HG02588 (cell line): ENCODE results near the gene RNPS1.

Source experiments
- ATAC-seq: cut with Tn5 transposase; IDR thresholded peaks from one replicate; pipeline ENCODE4 v1.9.1; 2021; ENCODE audit warnings: mild to moderate bottlenecking, moderate library complexity; ENCODE audit not compliant: unreplicated experiment

RNPS1 gene

DNA sequence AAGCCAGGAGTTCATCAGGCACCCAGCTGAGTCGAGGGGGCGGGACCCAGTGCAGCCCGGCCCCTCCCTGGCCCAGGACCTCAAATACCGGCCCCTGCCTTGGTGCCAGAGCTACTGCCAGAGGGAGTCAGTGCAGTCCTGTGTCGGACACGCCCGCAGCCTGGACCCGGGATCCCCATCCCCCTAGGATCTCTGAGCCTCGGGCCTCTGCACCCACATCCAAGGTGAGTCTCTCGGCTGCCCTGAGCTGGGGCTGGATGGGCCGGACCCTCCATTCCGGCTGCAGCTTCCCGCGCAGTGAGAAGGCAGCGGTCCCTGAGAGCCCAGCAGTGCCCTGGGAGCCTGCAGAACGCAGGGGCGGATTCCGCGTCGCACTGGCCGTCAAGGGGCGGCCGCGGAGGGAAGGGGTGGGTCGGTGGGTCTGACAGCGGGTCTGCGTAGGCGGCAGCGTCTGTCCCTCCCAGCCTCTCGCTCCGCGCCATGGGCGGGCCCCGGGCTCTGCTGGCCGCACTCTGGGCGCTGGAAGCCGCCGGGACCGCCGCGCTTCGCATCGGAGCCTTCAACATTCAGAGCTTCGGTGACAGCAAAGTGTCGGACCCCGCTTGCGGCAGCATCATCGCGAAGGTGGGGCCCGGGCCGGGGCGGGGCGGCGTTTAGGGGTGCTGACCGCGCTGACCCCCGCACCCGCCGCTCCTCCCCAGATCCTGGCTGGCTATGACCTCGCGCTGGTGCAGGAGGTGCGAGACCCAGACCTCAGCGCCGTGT is 31.4 kb downstream of the RNPS1 start, which contains the start of gene DNASE1L2:
Gene DNASE1L2 (plus strand): TSS at position 108 of the 765 bp plus-strand sequence. CDS start 373 bp downstream, at position 481.
- no peak for ATAC-seq

- no peak for ATAC-seq
These were observed 32.1 kb downstream of the RNPS1 start for GRCh38 chr16:2235695-2236336.

DNA sequence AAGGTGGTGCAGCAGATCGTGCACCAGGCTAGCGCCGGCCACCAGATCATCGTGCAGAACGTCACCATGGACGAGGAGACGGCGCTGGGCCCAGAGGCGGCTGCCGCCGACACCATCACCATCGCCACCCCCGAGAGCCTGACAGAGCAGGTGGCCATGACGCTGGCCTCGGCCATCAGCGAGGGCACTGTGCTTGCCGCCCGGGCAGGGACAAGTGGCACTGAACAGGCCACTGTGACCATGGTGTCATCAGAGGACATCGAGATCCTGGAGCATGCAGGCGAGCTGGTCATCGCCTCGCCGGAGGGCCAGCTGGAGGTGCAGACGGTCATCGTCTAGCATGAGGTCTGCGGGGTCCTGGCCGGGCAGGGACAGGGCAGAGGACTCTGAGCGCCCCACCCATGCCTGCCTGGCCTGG is 32.7 kb downstream of the RNPS1 start:
- ATAC-seq, result no peak

DNA sequence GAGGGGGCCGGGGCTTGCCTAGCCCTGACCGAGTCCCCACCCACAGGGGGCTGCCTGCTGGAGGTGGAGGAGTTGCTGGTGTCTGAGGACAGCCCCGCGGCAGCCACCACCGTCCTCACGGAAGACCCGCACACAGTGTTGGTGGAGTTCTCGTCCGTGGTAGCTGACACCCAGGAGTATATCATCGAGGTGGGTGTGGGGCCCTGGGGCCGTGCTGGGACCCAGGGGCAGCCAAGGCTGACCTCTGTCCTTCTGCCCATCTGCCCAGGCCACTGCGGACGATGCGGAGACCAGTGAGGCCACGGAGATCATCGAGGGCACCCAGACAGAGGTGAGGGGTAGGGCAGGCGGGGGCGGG is 33.1 kb downstream of the RNPS1 start:
- no peak for ATAC-seq

GRCh38 chr16:2233872-2234812 is 33.8 kb downstream of the RNPS1 start:
- ATAC-seq, result no peak

GRCh38 chr16:2233046-2233775 is 34.7 kb downstream of the RNPS1 start:
- no peak for ATAC-seq

DNA sequence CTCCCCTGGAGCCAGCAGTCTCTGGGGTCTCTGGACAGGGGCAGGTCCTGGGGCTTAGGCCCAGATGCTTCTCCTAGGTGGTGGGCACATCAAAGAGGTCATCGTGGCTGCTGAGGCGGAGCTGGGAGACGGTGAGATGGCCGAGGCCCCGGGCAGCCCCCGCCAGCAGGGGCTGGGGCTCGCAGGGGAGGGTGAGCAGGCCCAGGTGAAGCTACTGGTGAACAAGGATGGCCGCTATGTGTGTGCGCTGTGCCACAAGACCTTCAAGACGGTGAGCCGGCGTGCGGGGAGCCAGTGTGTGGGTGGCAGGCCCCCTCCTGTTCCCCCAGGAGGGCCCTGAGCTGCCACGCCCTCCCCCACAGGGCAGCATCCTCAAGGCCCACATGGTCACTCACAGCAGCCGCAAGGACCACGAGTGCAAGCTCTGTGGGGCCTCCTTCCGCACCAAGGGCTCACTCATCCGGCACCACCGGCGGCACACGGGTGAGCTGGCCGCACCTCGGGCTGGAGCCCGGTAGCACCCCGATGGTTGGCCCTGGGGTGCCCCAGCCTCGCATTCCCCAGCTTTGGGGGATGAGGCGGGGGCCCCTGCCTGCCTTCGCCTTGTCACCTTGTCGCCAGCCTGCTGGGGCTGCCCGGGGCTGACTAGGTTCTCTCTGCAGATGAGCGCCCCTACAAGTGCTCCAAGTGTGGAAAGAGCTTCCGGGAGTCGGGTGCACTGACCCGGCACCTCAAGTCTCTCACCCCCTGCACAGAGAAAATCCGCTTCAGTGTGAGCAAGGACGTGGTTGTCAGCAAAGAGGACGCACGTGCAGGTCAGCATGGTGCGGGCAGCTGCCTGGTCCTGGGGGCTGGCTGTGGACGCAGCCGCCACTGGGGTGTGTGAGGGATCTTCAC is 35.6 kb downstream of the RNPS1 start:
- ATAC-seq, result no peak

DNA sequence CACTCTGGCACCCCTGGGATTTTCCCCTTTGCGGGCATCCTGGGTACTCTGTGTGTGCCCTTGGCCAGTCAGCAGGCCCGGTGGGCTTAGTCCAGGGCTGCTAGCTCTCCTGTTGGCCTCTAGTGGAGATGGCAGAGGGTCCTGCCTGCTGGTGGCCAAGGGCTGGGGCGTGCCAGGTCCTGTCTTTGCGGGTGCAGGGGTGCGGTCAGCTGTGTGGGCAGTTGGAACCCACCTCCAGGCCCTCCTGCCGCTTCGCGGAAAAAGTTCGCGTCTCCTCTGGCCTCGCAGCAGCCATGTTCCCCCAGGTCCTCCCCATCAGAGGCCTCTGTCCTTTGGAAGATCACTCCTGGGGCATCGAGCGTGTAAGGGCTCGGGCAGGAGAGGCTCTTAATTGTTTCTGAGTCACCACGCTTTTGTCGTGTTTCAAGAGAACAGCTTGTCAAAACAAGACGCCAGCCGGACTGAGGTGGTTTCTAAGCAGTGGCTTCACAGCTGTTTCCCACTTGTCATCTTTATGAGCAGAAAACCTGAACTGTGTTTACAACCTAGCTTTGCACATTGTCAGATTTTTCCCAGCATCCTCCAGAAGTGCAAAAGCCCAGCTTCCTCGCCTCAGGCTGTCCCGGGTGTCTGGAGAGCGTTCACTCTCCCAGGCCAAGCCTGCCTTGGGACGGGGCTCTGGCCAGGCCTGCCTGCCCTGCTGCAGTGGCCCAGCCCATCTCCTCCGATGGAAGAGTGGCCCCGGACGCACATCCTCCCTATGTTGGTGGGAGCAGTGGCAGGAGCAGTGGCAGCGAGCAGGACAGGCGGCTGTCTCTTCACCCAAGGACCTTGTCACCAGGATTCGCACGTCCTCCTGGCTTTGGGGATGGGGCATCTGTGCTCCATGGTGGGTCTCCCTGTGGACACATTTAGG is 36.7 kb downstream of the RNPS1 start:
- no peak for ATAC-seq

GRCh38 chr16:2230376-2230775 is 37.5 kb downstream of the RNPS1 start:
- no peak for ATAC-seq

- no peak for ATAC-seq
These were observed 38.2 kb downstream of the RNPS1 start for GRCh38 chr16:2229632-2230250.

DNA sequence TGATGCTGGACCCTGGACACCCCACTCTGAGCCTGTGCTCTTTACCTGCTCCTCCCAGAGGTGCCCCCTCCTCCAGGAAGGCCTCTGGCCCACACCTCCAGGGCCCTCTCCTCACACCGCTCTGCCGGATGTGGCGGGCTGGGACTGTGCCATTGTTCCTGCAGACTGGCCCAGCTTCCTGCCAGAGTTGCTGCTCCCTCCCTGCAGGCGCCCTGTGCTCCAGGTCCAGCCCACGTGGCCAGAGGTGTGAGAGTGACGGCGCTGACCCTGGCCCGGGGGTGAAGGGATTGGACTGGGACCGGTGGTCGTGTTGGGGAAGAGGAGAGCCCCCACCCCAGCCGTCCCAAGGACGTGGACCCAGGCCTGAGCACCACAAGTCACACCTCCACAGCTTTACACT is 38.8 kb downstream of the RNPS1 start:
- no peak for ATAC-seq

DNA sequence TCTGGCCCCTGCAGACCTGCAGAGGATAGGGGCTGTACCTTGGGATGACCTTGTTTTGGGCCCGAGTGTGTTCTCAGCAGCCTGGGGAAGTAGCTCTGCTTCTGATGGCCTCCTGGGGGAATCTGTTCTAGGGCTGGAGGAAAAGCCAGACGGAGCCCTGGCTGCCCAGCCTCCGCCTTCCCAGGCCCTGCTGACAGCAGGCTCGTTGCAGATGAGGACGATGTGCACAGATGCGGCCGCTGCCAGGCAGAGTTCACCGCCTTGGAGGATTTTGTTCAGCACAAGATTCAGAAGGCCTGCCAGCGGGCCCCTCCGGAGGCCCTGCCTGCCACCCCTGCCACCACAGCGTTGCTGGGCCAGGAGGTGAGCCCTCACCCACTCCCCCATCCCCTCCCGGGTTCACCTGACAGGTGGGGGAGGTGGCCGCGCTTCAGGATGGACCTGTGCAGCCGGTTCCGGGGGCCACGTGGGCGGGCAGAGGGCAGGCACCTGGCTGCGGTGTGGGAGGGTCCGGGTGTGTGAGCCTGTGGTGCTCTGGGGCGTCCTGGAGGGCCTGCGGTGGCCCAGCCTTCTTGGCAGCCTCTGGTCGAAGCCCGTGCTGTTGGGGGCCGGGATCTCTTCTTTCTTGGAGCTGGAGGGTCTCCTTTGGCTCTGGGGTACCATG is 39.6 kb downstream of the RNPS1 start:
- no peak for ATAC-seq

DNA sequence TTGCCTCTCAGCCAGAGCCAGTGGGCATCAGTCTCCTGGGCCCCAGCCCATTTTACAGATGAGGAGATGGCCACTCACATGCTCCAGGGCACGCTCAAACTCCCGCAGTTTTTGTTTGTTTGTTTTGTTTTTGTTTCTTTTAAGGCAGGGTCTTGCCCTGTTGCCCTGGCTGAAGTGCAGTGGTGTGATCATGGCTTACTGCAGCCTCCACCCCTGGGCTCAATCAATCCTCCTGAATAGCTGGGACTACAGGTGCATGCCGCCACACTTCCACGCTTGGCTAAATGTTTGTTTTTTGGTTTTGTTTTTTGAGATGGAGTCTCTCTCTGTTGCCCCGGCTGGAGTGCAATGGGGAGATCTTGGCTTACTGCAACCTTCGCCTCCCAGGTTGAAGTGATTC is 41.0 kb downstream of the RNPS1 start:
- no peak for ATAC-seq

DNA sequence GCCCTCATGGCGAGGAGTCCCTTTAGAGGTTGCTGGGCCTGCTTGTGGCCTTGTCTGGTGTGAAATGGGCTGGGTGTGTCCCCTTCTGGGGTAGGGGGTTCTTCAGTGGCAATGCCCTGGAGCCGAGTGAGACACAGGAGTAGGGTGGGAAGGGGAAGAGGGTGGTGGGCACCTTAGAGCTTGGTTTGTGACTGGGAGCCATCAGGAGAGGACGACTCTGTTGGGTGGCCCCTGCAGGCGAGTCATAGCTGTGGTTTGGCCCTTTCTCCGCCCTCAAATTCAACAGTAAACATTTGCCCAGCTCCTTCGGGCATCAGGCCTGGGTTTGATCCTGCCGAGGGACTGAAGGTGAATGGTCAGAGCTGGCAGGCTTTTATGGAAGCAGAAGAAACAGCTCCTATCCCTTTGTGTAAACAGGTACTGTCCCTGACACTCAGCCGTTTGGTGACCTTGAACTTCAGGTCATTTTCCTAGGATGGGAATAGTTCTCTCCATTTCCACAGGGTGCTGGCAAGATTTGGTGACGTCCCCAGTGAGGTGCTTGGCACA is 41.6 kb downstream of the RNPS1 start:
- no peak for ATAC-seq

GRCh38 chr16:2223942-2224486 is 43.9 kb downstream of the RNPS1 start:
- ATAC-seq, result peak; percentile 12

GRCh38 chr16:2223221-2223941 is 44.5 kb downstream of the RNPS1 start, which contains the start of gene E4F1:
TSS of gene E4F1 (plus strand) at chr16:2223591. CDS start at chr16:2223614, 23 bp downstream.
- peak; percentile 90 for ATAC-seq
